Measurements from ENCODE around the gene ACSM6.

ACSM6 gene

DNA sequence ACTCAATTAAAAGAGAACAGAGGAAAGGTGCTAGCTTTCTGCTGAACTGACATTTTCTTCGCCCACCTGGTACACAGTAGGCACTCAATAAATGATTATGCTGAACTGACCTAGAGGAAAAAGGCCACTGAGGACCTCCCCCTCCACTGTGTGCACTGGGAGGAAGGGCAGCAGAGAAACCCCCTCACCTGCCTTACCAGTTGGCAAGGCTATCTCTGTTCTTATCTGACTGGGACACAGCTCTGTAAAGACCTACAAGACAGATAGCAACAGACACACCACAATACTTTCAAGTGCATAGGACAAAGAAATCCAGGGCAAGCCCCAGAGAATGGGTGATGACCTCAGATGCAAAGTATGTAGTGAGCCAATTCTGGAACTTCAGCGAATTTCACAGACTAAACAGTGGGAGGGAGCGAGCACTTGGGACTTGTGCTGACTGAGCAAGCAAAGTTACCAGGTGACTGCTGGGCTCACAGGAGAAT is 66.4 kb downstream of the ACSM6 start:
- H3K27me3 Mint-ChIP-seq (ENCODE audit: low read depth, poor library complexity): no peaks in the 10 kb centered on the region
- DNase-seq: no peak
- peak overlapping the region; percentile 85 for H3K27ac Mint-ChIP-seq
- no peak overlapping the region for H3K4me3 Mint-ChIP-seq
- peaks cover 33% of the 10 kb centered on the region for H3K9me3 Mint-ChIP-seq
- peaks cover 44% of the 10 kb centered on the region for H3K4me1 Mint-ChIP-seq
- H3K36me3 Mint-ChIP-seq (ENCODE audit: low read depth): peaks cover 75% of the 10 kb centered on the region
- TF ChIP-seq CTCF (IDR thresholded peaks at IDR 0.05): no peak

DNA sequence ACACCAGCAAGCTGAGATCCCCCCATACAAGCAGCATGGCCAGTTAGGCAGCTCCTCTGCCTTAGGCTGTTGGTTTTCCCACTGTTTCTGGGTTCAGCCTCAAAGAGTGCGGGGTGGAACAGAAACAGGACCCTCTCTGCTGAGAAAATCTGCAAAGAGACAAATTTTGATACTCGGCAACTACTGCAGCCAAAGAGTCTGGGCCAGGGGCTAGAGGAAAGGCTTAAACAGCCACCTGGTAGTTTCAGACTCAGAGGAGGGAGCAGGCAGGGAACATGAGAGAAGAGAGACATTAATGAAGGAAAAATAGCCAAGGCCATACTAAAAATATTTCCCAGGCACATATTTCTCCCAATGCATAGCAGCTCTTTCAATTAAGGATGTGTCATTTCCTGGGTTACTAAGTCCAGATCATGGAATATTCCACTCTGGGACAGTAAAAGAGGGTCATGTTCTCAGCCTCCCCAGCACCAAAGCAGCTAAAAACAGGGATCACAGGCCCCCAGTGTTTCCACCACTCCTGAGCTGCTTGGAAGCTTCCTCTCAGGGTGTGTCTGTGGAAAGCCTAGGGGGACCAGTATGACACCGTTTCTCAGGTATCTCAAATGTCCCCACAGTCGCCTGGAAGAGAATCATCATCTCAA is 67.0 kb downstream of the ACSM6 start:
- peaks cover 27% of the 10 kb centered on the region for H3K9me3 Mint-ChIP-seq
- peak overlapping the region; percentile 85 for H3K27ac Mint-ChIP-seq
- no peak for DNase-seq
- H3K27me3 Mint-ChIP-seq (ENCODE audit: low read depth, poor library complexity): no peaks in the 10 kb centered on the region
- peaks cover 44% of the 10 kb centered on the region for H3K4me1 Mint-ChIP-seq
- peaks cover 69% of the 10 kb centered on the region for H3K36me3 Mint-ChIP-seq (ENCODE audit: low read depth)
- TF ChIP-seq CTCF (IDR thresholded peaks at IDR 0.05): no peak
- no peak overlapping the region for H3K4me3 Mint-ChIP-seq

DNA sequence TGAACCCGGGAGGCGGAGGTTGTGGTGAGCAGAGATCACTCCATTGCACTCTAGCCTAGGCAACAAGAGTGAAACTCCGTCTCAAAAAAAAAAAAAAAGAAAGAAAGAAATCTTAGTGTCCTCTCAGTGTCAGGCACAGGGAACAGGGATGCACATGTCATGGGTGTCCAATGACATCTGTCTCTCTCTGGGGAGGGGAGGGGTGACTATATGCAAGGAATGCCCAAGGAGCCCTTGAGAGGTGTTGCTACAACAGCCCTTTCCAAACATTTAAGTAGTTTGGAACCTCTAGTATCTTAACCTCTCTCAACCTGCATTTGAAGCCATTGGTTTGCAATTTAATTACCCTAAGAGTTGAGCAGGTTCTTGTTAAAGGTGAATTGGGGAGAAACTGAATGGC is 67.9 kb downstream of the ACSM6 start:
- TF ChIP-seq CTCF (IDR thresholded peaks at IDR 0.05): no peak
- peaks cover 50% of the 10 kb centered on the region for H3K4me1 Mint-ChIP-seq
- peaks cover 67% of the 10 kb centered on the region for H3K36me3 Mint-ChIP-seq (ENCODE audit: low read depth)
- peaks cover 18% of the 10 kb centered on the region for H3K9me3 Mint-ChIP-seq
- H3K27ac Mint-ChIP-seq: no peak overlapping the region
- no peak for DNase-seq
- H3K4me3 Mint-ChIP-seq: no peak overlapping the region
- H3K27me3 Mint-ChIP-seq (ENCODE audit: low read depth, poor library complexity): no peaks in the 10 kb centered on the region

DNA sequence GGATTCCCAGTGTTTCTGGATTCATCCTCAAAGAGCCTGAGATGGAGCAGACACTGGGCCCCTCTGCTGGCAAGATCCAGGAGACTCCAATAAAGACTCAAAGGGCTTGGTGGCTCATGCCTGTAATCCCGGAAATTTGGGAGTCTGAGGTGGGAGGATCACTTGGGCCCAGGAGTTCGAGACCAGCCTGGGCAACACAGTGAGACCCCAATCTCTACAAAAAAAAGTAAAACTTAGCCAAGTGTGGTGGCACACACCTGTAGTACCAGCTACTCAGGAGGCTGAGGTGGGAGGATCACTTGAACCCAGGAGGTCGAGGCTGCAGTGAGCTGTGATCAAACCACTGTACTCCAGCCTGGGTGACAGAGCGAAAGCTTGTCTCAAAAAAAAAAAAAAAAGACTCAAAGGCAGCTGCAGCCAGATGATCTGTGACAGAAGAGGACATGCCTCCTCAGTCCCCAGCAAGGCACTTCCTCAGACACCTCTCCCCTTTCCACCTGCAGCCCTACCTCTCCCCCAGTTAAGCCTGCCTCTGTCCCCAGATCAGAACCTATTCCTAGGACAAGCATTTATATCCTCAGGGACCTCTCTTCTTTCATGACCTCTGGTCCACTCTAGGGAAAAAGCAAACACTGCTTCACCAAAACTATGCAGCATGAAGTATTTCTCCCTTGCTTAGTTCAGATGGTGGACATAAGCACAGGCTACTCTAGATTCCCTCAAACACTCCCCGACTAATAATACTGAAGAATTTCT is 68.9 kb downstream of the ACSM6 start:
- no peak overlapping the region for H3K4me3 Mint-ChIP-seq
- H3K9me3 Mint-ChIP-seq: peaks cover 8% of the 10 kb centered on the region
- peaks cover 57% of the 10 kb centered on the region for H3K36me3 Mint-ChIP-seq (ENCODE audit: low read depth)
- no peaks in the 10 kb centered on the region for H3K27me3 Mint-ChIP-seq (ENCODE audit: low read depth, poor library complexity)
- no peak for TF ChIP-seq CTCF (IDR thresholded peaks at IDR 0.05)
- H3K4me1 Mint-ChIP-seq: peaks cover 50% of the 10 kb centered on the region
- DNase-seq: no peak
- H3K27ac Mint-ChIP-seq: peak overlapping the region; percentile 40

GRCh38 chr10:95263864-95264226 is 69.8 kb downstream of the ACSM6 start:
- Mint-ChIP-seq H3K4me1 (peaks cover 56% of the 10 kb centered on the region), H3K27me3 (ENCODE audit: low read depth, poor library complexity) (no peaks in the 10 kb centered on the region), H3K36me3 (ENCODE audit: low read depth) (peaks cover 56% of the 10 kb centered on the region), H3K4me3 (no peak overlapping the region), H3K9me3 (no peaks in the 10 kb centered on the region), H3K27ac (peak overlapping the region; percentile 44)
- no peak for DNase-seq
- no peak for TF ChIP-seq CTCF (IDR thresholded peaks at IDR 0.05)

Data from nephron progenitor cell (in vitro differentiated cells).